Lower lobe of right lung (tissue), 2 donors: ENCODE data around the gene TOLLIP. TPM values are rescaled to one million over a fixed set of nuclear protein-coding genes. Genes with fewer than 3 reads are reported as not detected.
"Not testable (repeated sequence)": the region's sequence is repeated elsewhere in the genome, so short reads cannot be mapped to it uniquely, and the experiment has no call there.

Experiments used
- ATAC-seq, 2 donors: fragments of 200-7000 bp; cut with Tn5 transposase; one replicate each; pipeline ENCODE4 v1.9.1; 2020 to 2022; ENCODE audit warnings: mild to moderate bottlenecking in 2 of 2, moderate library complexity in 2 of 2
- DNase-seq: peaks from one replicate; pipeline ENCODE4 v3.0.0-alpha.2; 2020
- H3K27ac ChIP-seq: fragments of 200-600 bp; one replicate; pipeline ENCODE4 v1.8.0; 2022
- H3K27me3 ChIP-seq: fragments of 200-600 bp; one replicate; pipeline ENCODE4 v1.8.0; 2022; ENCODE audit warnings: low read depth
- H3K36me3 ChIP-seq: fragments of 200-600 bp; one replicate; pipeline ENCODE4 v1.8.0; 2022; ENCODE audit warnings: mild to moderate bottlenecking
- H3K4me1 ChIP-seq: fragments of 200-600 bp; one replicate; pipeline ENCODE4 v1.8.0; 2022
- H3K4me3 ChIP-seq: fragments of 200-600 bp; one replicate; pipeline ENCODE4 v1.8.0; 2022; ENCODE audit warnings: mild to moderate bottlenecking
- H3K9me3 ChIP-seq: fragments of 200-600 bp; one replicate; pipeline ENCODE4 v1.8.0; 2022
- CTCF ChIP-seq: fragments of 200-600 bp; IDR thresholded peaks from one replicate; pipeline ENCODE4 v1.8.0; 2022; ENCODE audit warnings: antibody characterized with exemption, mild to moderate bottlenecking
- intact Hi-C: fragments of 100-400 bp; cut with DNase I; formaldehyde crosslinking; loops from one replicate; pipeline ENCODE4 v1.11.0; 2022
- total RNA-seq: library from RNA; stranded (reverse); fragmentation: NEBNext Ultra II Directional; extraction: Animal tissue kit (Norgen Biotek cat#: 25700); gene quantifications from one replicate; pipeline ENCODE4 v1.2.1, GENCODE V29; 2021
- donor health status: DM: no; HTN: yes; CAD: no; lungs with severe emphysema.

The TOLLIP gene
- total RNA-seq, 1 donor from 2014 or later: 68.4 TPM

DNA sequence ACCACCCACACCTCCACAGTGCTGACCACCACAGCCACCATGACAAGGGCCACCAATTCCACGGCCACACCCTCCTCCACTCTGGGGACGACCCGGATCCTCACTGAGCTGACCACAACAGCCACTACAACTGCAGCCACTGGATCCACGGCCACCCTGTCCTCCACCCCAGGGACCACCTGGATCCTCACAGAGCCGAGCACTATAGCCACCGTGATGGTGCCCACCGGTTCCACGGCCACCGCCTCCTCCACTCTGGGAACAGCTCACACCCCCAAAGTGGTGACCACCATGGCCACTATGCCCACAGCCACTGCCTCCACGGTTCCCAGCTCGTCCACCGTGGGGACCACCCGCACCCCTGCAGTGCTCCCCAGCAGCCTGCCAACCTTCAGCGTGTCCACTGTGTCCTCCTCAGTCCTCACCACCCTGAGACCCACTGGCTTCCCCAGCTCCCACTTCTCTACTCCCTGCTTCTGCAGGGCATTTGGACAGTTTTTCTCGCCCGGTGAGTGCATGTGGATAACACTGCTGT, 58.1 kb downstream of the TOLLIP start:
- ATAC-seq (no peak), DNase-seq (no peak)
- no peak for TF ChIP-seq CTCF
- Histone ChIP-seq H3K9me3 (no peaks in the 10 kb centered on the region), H3K27me3 (no peaks in the 10 kb centered on the region), H3K4me3 (no peak overlapping the region), H3K27ac (no peak overlapping the region), H3K36me3 (no peaks in the 10 kb centered on the region), H3K4me1 (no peaks in the 10 kb centered on the region)
- intact Hi-C loops: no loop called here

DNA sequence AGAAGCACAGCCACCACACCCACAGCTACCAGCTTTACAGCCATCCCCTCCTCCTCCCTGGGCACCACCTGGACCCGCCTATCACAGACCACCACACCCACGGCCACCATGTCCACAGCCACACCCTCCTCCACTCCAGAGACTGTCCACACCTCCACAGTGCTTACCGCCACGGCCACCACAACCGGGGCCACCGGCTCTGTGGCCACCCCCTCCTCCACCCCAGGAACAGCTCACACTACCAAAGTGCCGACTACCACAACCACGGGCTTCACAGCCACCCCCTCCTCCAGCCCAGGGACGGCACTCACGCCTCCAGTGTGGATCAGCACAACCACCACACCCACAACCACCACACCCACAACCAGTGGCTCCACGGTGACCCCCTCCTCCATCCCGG, 59.0 kb downstream of the TOLLIP start:
- ATAC-seq, H3K27me3 ChIP-seq, H3K9me3 ChIP-seq, intact Hi-C loops, H3K4me3 ChIP-seq, H3K27ac ChIP-seq, H3K4me1 ChIP-seq, H3K36me3 ChIP-seq, DNase-seq: not testable (repeated sequence)

GRCh38 chr11:1248951-1249350, 60.5 kb downstream of the TOLLIP start:
- H3K27me3 ChIP-seq, H3K4me1 ChIP-seq, ATAC-seq, H3K9me3 ChIP-seq, DNase-seq, H3K4me3 ChIP-seq, H3K27ac ChIP-seq, intact Hi-C loops, H3K36me3 ChIP-seq: not testable (repeated sequence)

DNA sequence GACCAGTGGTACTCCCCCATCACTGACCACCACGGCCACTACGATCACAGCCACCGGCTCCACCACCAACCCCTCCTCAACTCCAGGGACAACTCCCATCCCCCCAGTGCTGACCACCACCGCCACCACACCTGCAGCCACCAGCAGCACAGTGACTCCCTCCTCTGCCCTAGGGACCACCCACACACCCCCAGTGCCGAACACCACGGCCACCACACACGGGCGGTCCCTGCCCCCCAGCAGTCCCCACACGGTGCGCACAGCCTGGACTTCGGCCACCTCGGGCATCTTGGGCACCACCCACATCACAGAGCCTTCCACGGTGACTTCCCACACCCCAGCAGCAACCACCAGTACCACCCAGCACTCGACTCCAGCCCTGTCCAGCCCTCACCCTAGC, 62.4 kb downstream of the TOLLIP start:
- H3K27ac ChIP-seq, ATAC-seq, DNase-seq, H3K4me3 ChIP-seq, intact Hi-C loops, H3K4me1 ChIP-seq, H3K9me3 ChIP-seq, H3K27me3 ChIP-seq, H3K36me3 ChIP-seq: not testable (repeated sequence)

- H3K36me3 ChIP-seq, H3K27me3 ChIP-seq, H3K4me1 ChIP-seq, H3K9me3 ChIP-seq, intact Hi-C loops, H3K4me3 ChIP-seq, DNase-seq, ATAC-seq, H3K27ac ChIP-seq: not testable (repeated sequence)
Observed at GRCh38 chr11:1246301-1246700, 63.1 kb downstream of the TOLLIP start.

DNA sequence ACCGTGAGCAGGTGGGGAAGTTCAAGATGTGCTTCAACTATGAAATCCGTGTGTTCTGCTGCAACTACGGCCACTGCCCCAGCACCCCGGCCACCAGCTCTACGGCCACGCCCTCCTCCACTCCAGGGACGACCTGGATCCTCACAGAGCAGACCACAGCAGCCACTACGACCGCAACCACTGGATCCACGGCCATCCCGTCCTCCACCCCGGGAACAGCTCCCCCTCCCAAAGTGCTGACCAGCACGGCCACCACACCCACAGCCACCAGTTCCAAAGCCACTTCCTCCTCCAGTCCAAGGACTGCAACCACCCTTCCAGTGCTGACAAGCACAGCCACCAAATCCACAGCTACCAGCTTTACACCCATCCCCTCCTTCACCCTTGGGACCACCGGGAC, 63.7 kb downstream of the TOLLIP start:
- H3K27ac ChIP-seq, H3K4me1 ChIP-seq, H3K4me3 ChIP-seq, H3K36me3 ChIP-seq, ATAC-seq, intact Hi-C loops, DNase-seq, H3K9me3 ChIP-seq, H3K27me3 ChIP-seq: not testable (repeated sequence)

GRCh38 chr11:1244557-1244956, 64.9 kb downstream of the TOLLIP start:
- H3K36me3 ChIP-seq, DNase-seq, H3K27me3 ChIP-seq, H3K4me1 ChIP-seq, H3K9me3 ChIP-seq, intact Hi-C loops, H3K4me3 ChIP-seq, ATAC-seq, H3K27ac ChIP-seq: not testable (repeated sequence)

DNA sequence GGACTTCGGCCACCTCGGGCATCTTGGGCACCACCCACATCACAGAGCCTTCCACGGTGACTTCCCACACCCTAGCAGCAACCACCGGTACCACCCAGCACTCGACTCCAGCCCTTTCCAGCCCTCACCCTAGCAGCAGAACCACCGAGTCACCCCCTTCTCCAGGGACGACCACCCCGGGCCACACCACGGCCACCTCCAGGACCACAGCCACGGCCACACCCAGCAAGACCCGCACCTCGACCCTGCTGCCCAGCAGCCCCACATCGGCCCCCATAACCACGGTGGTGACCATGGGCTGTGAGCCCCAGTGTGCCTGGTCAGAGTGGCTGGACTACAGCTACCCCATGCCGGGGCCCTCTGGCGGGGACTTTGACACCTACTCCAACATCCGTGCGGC, 65.9 kb downstream of the TOLLIP start:
- H3K9me3 ChIP-seq, H3K27me3 ChIP-seq, intact Hi-C loops, H3K4me3 ChIP-seq, H3K27ac ChIP-seq, ATAC-seq, H3K4me1 ChIP-seq, H3K36me3 ChIP-seq, DNase-seq: not testable (repeated sequence)

- H3K4me3 ChIP-seq, ATAC-seq, H3K36me3 ChIP-seq, H3K4me1 ChIP-seq, intact Hi-C loops, H3K27me3 ChIP-seq, DNase-seq, H3K27ac ChIP-seq, H3K9me3 ChIP-seq: not testable (repeated sequence)
Observed at GRCh38 chr11:1242751-1243150, 66.7 kb downstream of the TOLLIP start.

DNA sequence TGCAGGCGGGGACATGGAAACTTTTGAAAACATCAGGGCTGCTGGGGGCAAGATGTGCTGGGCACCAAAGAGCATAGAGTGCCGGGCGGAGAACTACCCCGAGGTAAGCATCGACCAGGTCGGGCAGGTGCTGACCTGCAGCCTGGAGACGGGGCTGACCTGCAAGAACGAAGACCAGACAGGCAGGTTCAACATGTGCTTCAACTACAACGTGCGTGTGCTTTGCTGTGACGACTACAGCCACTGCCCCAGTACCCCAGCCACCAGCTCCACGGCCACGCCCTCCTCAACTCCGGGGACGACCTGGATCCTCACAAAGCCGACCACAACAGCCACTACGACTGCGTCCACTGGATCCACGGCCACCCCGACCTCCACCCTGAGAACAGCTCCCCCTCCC, 67.1 kb downstream of the TOLLIP start:
- Histone ChIP-seq H3K27ac (no peak overlapping the region), H3K9me3 (no peaks in the 10 kb centered on the region), H3K27me3 (no peaks in the 10 kb centered on the region), H3K36me3 (no peaks in the 10 kb centered on the region), H3K4me3 (no peak overlapping the region), H3K4me1 (no peaks in the 10 kb centered on the region)
- DNase-seq (no peak), ATAC-seq (no peak)
- TF ChIP-seq CTCF: no peak
- intact Hi-C loops: no loop called here
